NCI-H226 (cell line): ENCODE results near the gene CELF5.
A peak's percentile ranks its signal among the peaks of the same experiment; 100 is the strongest.
"Not testable (repeated sequence)": the region's sequence is repeated elsewhere in the genome, so short reads cannot be mapped to it uniquely, and the experiment has no call there.

Source experiments
- DNase-seq: peaks from one replicate; pipeline ENCODE4 v3.0.0-alpha.2; 2015

Gene CELF5

DNA sequence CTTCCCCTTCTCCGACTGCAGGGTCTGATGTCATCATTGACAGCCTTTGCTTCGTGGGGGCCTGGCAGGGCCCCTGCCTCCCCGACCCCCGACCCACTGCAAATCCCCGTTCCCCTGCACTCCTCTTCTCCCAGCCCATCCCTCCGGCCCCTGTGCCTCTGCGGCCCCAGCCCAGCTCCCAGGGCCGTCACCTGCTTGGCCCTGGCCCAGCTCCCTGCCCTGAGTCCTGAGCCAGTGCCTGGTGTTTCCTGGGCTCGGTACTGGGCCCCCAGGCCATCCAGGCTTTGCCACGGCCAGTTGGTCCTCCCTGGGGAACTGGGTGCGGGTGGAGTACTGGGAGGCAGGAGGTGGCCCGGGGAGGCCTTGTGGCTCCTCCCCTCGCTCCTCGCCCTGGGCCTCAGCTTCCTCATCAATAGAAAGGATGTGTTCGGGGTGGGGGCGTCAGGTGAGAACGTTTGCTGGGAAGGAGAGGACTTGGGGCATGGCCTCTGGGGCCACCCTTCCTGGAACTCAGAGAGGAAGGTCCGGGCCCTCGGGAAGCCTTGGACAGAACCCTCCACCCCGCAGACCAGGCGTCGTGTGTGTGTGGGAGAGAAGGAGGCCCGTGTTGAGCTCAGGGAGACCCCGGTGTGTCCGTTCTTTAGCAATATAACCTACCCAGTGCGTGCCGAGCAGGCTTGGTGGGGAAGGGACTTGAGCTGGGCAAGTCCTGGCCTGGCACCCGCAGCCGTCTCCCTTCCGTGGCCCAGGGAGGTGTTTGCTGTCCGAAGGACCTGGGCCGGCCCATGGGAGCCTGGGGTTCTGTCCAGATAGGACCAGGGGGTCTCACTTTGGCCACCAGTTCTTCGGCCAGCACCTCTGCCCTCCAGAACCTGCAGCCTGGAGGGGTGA lies 15.9 kb upstream of the CELF5 start:
- no peak for DNase-seq

DNA sequence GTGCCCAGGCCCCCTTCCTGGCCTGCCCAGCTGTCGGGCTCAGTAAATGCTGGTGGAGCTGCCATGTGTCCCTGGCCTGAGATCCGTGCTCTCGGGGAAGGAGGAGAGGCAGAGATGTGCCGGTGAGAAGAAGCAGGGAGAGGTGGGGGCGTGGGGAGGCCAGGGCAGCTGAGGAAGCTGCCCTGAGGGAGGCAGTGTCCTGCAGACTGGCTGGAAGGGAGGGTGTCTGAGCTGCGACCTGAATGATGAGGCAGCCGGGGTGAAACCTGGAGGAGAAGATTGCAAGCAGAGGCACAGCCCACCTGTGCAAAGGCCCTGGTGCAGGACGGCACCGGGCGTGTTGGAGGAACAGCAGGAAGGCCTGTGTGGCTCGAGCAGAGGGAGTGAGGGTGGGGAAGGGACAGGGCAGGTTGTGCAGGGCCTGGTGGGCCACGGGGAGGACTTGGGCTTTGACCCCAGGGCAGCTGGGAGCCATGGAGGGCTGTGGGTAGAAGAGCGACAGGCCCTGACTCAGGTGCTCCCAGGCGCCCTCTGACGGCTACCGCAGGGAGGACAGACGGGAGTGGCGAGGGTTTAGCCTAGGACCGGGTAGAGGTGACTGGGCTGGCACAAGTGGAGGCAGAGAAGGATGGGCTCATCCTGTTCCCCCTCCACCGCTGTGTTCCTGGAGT lies 14.0 kb upstream of the CELF5 start:
- no peak for DNase-seq

DNA sequence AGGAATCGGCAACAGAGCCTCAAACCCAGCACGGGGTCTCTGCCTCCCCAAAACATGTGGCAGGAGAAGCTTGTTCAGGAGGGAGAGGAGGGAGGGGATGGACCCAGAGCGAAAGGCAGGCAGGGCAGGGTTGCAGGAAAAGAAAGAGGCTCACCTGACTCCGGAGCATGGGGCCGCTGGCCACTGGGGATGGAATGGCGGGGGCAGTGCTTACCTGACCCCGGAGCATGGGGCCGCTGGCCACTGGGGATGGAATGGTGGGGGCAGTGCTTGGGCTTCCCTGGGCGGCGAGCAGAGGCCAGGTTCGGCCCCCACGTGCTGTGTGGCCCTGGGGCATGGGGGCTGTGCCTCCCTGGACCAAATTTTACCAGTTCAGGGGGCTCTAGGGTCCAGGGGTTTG lies 13.3 kb upstream of the CELF5 start:
- no peak for DNase-seq

DNA sequence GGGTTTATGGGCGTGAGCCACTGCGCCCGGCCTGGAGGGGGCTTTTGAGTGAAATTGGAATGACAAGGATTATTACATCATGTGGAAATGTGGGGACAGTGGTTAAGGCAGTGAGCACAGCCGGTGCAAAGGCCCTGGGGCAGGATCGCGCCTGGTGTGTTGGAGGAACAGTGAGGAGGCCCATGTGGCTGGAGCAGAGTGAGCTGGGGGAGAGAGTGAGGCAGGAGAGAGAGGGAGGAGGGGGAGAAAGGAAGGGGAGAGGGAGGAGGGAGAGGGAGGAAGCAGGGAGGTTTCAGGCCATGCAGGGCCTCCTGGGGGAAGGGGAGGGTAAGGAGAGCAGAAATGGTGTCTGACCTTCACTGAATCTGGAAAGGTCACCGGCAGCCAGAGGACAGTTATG lies 11.3 kb upstream of the CELF5 start:
- DNase-seq: no peak

DNA sequence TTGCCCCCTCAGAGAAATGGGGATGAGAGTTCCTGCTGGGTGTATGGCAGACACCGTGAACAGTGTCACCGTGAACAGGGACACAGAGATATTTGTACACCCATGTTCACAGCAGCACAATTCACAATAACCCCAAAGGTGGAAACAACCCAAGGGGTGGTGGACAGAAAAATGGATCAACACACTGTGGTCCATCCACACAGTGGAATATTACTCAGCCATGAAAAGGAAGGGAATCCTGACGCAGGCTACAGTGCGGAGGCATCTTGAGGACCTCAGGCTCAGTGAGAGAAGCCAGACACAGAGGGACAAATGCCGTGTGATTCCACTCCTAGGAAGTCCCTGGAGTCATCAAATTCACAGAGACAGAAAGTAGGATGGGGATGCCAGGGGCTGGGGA lies 7.6 kb upstream of the CELF5 start:
- no peak for DNase-seq

DNA sequence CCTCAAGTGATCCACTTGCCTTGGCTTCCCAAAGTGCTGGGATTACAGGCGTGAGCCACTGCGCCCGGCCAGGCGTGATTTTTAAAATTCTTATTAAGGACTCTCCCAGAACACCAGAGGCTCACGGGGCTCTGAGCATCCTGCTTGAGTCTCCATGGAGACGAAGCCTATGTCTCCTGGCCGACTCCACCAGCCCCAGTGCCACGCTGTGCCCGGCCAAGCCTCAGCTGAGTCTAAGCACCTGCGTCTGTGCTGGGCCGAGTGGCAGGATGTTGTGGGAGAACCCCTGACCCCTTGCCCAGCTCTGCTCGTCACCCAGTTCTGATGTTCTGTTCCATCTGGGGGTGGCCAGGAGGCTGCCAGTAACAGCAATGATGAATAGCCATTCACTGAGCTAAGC lies 3.9 kb upstream of the CELF5 start:
- DNase-seq: no peak

DNA sequence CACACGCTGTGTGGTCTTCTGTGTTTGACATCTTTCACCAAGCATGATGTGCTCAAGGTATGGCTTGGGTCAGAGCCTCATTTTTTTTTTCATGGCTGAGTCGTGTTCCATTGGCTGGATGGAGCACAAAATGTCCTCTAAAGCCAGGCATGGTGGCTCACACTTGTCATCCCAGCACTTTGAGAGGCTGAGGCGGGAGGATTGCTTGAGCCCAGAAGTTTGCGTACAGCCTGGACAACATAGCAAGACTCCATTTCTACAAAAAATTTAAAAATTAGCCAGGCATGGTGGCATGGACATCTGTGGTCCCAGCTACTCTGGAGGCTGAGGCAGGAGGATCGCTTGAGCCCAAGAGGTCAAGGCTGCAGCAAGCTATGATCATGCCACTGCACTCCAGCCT lies 2.9 kb upstream of the CELF5 start:
- not testable (repeated sequence) for DNase-seq

DNA sequence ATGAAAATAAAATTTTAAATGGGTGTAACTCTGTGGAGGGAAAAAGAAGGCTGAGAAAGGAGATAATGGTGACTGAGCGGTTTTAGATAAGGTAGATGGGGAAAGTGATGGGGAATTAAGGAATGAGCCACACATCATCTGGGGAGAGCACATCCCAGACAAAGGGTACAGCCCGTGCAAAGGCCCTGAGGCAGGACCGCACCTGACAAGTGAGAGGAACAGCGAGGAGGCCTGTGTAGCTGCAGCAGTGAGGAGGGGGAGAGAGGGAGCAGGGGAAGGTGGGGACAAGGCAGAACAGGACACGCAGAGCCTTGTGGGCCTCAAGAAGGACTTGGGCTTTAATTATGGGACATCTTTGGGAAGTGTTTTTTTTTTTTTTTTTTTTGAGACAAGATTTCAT lies 1.8 kb upstream of the CELF5 start:
- DNase-seq: no peak

DNA sequence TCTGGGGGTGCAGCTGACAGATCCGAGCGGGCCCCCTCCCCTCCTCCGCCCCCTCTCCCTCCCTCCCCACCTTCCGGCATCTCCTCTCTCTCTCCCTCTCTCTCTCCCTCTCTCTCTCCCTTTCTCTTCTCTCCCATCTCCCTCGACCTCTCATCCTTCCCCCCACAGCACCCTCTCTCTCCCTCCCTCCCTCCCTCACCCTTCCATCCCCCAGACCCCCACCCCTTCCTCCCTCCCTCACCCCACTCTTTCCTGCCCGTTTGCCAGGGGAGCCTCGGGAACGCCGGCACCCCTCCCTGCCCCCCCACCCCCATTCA lies 666 bp downstream of the CELF5 start:
- no peak for DNase-seq

DNA sequence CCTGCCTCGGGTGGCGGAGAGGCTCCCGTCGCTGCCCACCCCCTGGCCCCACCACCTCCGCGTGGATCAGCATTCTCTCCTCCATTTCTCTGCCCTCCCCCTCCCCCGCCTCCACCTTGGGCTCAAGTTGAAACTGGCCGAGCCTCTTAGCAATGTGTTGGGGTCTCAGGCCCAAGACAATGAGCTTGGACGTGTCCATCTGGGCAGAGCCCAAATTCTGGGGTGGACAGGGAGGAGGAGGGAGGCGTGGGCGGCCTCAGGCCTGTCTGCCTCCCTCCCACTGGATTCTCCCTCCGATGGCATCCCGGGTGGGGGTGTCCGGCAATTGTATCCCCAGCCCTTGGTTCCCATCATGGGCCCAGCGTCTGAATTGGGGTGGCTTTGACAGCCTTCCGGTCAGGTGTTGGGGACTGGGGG lies 1.2 kb downstream of the CELF5 start:
- DNase-seq: no peak

DNA sequence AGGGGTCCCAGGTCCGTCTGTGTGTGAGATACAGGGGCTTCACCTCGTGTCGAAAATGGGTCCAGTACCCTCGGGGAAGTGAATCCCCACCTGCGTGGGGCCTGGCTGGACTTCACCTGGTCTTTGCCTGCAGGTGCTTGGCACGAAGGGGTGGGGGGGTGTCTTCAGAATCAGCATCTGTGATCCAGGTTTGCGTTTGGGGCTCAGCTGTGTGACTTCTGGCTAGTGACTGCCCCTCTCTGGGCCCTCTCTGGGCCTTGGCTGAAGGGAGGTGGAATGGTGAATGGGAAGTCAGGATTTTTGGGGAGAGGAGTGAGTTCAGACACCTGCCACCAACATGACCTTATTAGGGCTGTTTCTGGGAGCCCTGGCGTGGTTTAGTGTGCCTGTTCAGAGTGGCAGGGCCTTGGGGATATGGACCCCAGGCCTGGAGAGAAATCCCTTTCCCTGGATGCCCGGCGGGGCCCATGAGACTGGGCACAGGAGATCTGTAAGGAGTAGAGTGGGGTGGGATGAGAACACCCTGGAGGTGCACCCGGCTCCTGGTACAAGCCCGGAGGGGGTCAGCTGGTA lies 2.7 kb downstream of the CELF5 start:
- no peak for DNase-seq

DNA sequence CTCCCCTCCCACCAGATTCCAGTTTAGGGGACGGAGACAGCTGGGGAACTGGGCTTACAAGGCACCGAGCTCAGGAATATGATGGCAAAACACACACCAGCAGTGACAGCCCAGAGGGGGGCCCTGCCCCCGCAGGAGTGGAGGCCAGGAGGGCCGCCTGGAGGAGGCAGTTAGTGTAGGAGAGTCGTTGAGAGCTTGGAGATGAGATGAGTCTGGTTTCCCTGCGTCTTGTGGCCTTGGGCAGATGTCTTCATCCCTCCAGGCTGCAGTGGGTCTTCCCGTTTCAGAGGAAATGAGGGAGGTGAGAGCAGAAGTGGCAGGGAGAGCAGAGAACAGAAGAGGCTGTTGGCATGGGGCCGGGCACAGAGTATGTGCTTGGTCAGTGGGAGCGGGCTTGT lies 4.9 kb downstream of the CELF5 start:
- DNase-seq: no peak

DNA sequence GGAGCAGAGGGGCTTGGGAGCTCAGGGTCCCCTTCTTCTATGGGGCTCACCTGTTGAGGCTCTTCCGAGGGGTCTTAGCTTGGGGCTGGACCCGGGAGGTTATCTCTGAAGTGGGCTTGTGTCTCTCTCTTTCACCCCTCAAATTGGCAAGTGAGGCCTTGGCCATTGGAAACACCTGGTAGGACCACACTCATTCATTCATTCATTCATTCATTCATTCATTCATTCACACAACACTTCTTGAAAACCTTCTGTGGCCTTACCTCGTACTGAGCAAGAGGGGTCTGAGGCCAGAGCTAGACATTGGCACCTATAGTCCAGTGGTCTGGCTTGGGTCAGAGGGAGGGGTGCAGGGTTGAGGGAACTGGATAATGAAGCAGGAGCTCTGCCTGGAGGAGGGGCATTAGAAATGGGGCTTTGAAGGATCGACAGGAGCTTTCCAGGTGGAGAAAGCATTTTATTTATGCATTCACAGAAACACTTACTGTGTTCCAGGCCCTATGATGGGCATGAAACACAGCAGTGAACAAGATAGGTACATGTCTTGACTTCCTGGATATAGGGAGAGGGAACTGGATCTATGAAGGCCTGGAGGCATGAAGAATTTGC lies 5.5 kb downstream of the CELF5 start:
- no peak for DNase-seq

DNA sequence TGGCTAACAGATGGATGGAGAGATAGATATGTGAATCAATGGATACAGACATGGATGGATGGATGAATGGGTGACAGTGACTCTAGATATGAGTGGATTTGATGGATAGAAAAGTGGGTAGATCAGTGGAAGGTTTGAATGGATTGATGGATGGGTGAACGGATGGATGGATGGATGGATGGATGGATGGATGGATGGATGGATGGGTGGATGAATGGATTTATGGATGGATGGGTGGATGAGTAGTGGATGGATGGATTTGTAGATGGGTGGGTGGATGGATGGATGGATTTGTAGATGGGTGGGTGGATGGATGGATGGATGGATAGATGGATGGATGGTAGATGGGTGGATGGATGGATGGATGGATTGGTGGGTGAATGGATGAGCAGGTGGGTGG lies 6.8 kb downstream of the CELF5 start:
- no peak for DNase-seq

DNA sequence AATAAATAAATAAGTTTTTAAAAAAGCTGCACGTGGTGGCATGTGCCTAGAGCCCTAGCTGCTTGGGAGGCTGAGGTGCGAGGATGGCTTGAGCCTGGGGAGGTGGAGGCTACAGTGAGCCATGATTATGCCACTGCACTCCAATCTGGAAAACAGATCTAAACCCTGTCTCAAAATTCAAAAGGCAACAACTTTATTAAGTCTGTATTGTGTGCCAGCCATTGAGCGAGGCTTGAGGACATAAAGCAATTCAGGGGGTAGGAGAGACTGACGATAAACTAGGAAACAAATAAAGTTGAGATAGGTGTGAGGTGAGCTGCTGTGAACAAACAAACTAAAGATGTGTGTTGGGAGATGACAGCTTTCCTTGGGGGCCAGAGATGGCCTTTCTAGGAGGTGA lies 8.7 kb downstream of the CELF5 start:
- no peak for DNase-seq

DNA sequence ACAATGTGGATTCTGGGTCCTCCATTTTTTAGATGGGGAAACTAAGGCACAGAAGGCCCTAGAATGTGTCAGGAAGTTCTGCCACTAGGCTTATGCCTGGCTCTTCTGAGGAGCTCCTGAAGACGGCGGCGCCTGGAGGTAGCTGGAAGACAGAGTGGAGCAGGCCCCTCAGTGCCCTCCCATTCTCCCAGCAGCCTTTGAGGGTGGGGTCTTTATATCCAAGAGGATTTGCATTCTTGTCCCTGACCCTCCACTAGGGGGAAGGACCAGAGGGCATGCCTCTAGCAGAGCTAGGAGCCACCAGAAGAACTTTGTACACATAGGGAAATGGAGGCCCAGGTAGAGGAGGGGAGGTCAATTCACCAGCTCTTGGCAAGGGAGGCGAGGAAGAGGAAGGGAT lies 9.4 kb downstream of the CELF5 start:
- no peak for DNase-seq

DNA sequence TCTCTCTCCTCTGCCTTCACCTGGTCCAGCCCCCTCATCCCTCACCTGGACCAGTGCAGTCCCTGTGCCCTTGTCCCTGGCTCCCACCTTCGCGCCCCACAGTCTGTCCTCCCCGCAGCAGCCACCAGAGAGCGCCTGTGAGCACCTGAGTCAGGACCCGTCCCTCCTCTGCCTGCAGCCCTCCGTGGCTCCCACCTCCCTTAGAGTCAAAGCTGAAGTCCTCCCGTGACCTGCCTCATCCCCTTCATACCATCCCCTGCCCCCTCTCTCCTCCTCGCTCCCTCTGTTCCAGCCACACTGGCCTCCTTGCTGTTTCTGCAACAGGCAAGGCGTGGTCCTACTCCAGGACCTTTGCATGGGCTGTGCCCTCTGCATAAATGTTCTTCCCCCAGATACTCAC lies 10.3 kb downstream of the CELF5 start:
- no peak for DNase-seq

DNA sequence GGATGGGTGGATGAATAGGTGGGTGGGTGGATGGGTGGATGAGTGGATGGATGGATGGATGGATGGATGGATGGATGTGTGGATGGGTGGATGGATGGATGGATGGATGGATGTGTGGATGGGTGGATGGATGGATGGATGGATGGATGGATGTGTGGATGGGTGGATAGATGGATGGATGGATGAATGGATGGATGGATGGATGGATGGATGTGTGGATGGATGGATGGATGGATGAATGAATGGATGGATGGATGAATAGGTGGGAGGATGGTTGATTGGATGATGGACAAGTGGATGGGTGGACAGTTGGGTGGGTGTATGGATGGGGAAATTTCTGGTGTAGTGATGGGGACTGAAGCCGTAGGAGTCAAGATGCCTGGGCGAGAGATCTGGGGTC lies 11.1 kb downstream of the CELF5 start:
- DNase-seq: not testable (repeated sequence)

DNA sequence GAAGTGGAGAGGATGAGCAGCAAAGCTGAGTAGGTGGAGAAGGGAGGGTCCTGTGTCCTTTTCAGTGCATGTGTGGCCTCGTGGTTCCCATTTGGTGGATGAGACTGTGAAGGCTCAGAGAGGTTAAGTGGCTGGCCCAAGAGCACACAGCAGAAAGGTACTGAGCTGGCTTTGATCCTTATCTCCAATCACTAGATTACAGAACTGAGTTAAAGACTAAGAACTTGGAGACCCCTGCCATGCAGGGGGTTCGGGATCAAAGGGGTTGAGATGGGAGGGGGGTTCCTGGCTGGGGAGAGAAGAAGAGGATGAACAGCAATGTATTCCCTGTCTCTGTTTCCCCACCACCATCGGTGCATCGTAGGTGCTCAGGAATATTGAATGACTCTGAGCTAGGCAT lies 11.8 kb downstream of the CELF5 start:
- DNase-seq: no peak

DNA sequence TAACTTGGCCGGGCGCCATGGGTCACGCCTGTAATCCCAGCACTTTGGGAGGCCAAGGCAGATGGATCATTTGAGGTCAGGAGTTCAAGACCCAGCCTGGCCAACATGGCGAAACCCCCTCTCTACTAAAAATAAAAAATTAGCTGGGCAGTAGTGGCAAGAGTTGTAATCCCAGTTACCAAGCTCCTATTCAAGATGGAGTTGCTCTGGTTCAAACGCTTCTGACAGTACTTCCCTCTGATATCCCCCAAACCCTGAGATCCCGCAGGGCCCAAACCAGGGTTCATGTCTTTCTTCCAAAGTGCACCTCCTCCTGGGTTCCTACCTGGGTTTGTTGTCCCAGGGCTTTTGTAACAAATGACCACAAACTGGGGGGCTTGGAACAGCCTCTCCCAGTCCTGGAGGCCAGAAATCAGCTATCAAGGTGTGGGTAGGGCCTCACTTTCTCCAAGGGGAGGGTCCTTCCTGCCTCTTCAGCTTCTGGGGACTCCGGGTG lies 13.7 kb downstream of the CELF5 start:
- no peak for DNase-seq

DNA sequence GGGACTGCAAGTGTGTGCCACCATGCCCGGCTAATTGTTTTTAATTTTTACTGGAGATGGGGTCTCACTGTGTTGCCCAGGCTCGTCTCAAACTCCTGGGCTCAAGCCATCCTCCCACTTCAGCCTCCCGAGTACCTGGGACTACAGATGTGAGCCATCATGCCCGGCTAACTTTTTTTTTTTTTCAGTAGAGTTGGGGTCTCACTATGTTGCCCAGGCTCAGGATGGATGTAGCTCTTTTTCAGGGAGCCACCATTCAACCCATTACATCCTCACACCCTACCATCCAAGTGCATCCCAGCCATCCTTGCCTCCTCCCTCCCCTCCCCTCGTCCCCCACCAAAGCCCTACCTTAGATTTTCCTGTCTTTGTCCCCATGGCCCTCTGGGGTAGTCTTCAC lies 14.9 kb downstream of the CELF5 start:
- no peak for DNase-seq

DNA sequence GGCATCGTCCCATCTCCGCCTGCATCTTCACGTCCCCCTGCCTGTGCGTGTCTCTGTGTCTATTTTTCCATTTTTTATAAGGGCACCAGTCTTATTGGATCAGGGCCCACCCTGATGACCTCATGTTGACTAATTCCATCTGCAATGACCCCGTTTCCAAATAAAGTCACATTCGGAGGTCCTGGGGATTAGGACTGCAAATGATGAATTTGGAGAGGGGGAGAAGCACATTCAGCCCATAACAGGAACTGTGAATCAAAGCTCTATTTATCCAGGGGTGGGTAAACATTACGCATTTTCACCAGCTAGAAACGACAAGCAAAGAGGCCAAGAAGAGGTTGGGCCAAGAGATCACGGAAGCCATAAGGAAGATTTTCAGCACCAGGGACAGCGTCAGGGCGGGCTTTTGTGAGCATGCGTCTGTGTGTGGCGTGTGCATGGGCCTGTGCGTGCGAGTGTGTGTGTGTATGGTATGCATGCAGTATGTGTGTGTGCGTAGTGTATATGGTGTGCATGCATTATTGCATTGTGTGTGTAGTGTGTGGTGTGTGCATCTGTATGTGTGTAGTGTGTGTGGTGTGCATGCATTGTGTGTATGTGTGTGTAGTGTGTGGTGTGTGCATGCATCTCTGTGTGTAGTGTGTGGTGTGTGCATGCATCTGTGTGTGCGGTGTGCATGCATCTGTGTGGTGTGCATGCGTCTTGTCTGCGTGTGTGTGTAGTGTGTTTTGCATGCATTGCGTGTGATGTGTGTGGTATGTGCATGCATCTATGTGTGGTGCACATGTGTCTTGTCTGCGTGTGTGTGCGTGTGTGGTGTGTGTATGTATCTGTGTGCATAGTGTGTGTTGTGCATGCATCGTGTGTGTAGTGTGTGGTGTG lies 19.6 kb downstream of the CELF5 start:
- peak; percentile 52 for DNase-seq

DNA sequence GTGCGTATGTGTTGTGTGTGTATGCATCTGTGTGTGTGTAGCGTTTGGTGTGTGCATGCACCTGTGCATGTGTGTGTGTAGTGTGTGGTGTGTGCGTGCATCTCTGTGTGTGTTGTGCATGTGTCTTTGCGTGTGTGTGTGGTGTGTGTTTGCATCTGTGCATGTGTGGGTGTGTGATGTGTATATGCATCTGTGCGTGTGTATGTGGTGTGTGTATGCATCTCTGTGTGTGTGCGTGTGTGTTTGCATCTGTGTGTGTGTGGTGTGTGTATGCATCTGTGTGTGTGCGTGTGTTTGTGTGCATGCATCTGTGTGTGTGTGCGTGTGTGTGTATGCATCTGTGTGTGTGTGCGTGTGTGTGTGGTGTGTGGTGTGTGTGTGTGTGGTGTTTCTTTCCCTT lies 20.6 kb downstream of the CELF5 start:
- DNase-seq: no peak
